SK-N-SH (cell line): ENCODE measurements around the gene LHFPL6. TPM values are rescaled to one million over a fixed set of nuclear protein-coding genes. Genes with fewer than 3 reads are reported as not detected.

ENCODE experiments used
- CTCF ChIA-PET: fragments of 300-600, 350-600 bp; formaldehyde crosslinking; extraction: SDS; loops from one replicate; lab custom pipeline; 2021; lab: Yijun Ruan, JAX
- POLR2A ChIA-PET: fragments of 350-600 bp; sonication (Branson Sonifier 250); formaldehyde crosslinking; extraction: SDS; loops from one replicate; lab custom pipeline; 2020; ENCODE audit warnings: antibody characterized with exemption, inconsistent platforms; lab: Yijun Ruan, JAX
- DNase-seq: peaks from one replicate; pipeline ENCODE4 v3.0.0; 2012
- H2AFZ ChIP-seq: fragments of 200-600 bp; sonication (generic); 2 replicates; pipeline ENCODE4 v1.8.1; 2016; ENCODE audit warnings: antibody characterized with exemption, mild to moderate bottlenecking, low read depth
- H3F3A ChIP-seq: fragments of 200-600 bp; sonication (generic); replicated peaks from 2 replicates; pipeline ENCODE3; 2016; ENCODE audit warnings: antibody characterized with exemption, mild to moderate bottlenecking; ENCODE audit not compliant: insufficient read depth
- H3K27ac ChIP-seq, 2 experiments: fragments of 200-500 bp in 1 of 2; fragments of 200-600 bp in 1 of 2; sonication (Bioruptor generic) in 1 of 2; sonication (generic), shearing (Covaris generic) in 1 of 2; 2 replicates each; pipeline versions ENCODE4 v1.5.1 to v1.6.1; 2014 to 2016; ENCODE audit warnings: low read depth in 2 of 2, inconsistent platforms in 1 of 2, low read length in 1 of 2, mild to moderate bottlenecking in 1 of 2, mixed read lengths in 1 of 2
- H3K27me3 ChIP-seq: fragments of 200-600 bp; sonication (generic), shearing (Covaris generic); 2 replicates; pipeline ENCODE4 v1.6.1; 2016; ENCODE audit warnings: mixed run types; ENCODE audit not compliant: insufficient read depth
- H3K36me3 ChIP-seq, 2 experiments: fragments of 200-500 bp in 1 of 2; fragments of 200-600 bp in 1 of 2; sonication (Bioruptor generic) in 1 of 2; sonication (generic) in 1 of 2; replicated peaks in 1 of 2; 2 replicates each; pipeline versions ENCODE3 to v1.5.1; 2014 to 2016; ENCODE audit warnings: low read length in 1 of 2, mild to moderate bottlenecking in 1 of 2; ENCODE audit not compliant: insufficient read depth in 2 of 2, control insufficient read depth in 1 of 2
- H3K4me1 ChIP-seq, 2 experiments: fragments of 200-500 bp in 1 of 2; fragments of 200-600 bp in 1 of 2; sonication (Bioruptor generic) in 1 of 2; sonication (generic), shearing (Covaris generic) in 1 of 2; 2 replicates each; pipeline versions ENCODE4 v1.5.1 to v1.6.1; 2014 to 2016; ENCODE audit warnings: low read depth in 1 of 2, low read length in 1 of 2, mixed run types in 1 of 2; ENCODE audit not compliant: insufficient read depth in 2 of 2, control insufficient read depth in 1 of 2
- H3K4me2 ChIP-seq: fragments of 200-600 bp; sonication (generic), shearing (Covaris generic); 2 replicates; pipeline ENCODE4 v1.6.1; 2017; ENCODE audit warnings: mixed run types
- H3K4me3 ChIP-seq, 2 experiments: fragments of 200-500 bp in 1 of 2; fragments of 200-600 bp in 1 of 2; sonication (Bioruptor generic) in 1 of 2; sonication (generic), shearing (Covaris generic) in 1 of 2; 2 replicates each; pipeline versions ENCODE4 v1.5.1 to v1.8.1; 2014 to 2016; ENCODE audit warnings: low read depth in 2 of 2, inconsistent platforms in 1 of 2, low read length in 1 of 2, mild to moderate bottlenecking in 1 of 2, mixed read lengths in 1 of 2, moderate library complexity in 1 of 2
- H3K79me2 ChIP-seq: fragments of 200-600 bp; sonication (generic); 2 replicates; pipeline ENCODE4 v1.8.1; 2017; ENCODE audit warnings: mild to moderate bottlenecking; ENCODE audit not compliant: insufficient read depth
- H3K9ac ChIP-seq: fragments of 200-600 bp; sonication (generic); 2 replicates; pipeline ENCODE4 v1.6.1; 2017; ENCODE audit warnings: mixed run types
- H3K9me2 ChIP-seq: fragments of 200-600 bp; sonication (generic); 2 replicates; pipeline ENCODE4 v1.6.1; 2017; ENCODE audit warnings: mixed run types
- H3K9me3 ChIP-seq: fragments of 200-600 bp; sonication (generic); 2 replicates; pipeline ENCODE4 v1.6.1; 2017; ENCODE audit warnings: mixed run types, mild to moderate bottlenecking, moderate library complexity
- H4K20me1 ChIP-seq: fragments of 200-600 bp; sonication (generic); 2 replicates; pipeline ENCODE4 v1.6.1; 2017; ENCODE audit warnings: mild to moderate bottlenecking, mixed run types; ENCODE audit not compliant: insufficient read depth
- EP300 ChIP-seq, 2 experiments: IDR thresholded peaks; 2 replicates each; pipeline versions ENCODE4 v1.4.0 to v1.6.1; 2012; ENCODE audit warnings: borderline replicate concordance in 1 of 2, low read depth in 1 of 2, low read length in 1 of 2
- GATA2 ChIP-seq: sonication (generic); formaldehyde crosslinking; IDR thresholded peaks from 2 replicates; pipeline ENCODE4 v1.5.0; 2020; ENCODE audit warnings: mild to moderate bottlenecking, missing genetic modification reagents
- IRF3 ChIP-seq: fragments of 150-350 bp; IDR thresholded peaks from 2 replicates; pipeline ENCODE4 v1.6.1; 2016; ENCODE audit warnings: mild to moderate bottlenecking, low read depth, low read length
- JUND ChIP-seq: IDR thresholded peaks from 2 replicates; pipeline ENCODE4 v1.4.0; 2012
- MAX ChIP-seq: IDR thresholded peaks from 2 replicates; pipeline ENCODE4 v1.4.0; 2012; ENCODE audit warnings: low read depth
- MXI1 ChIP-seq: IDR thresholded peaks from 2 replicates; pipeline ENCODE4 v1.6.1; 2012; ENCODE audit warnings: mild to moderate bottlenecking, low read depth, low read length, improper control_type of control experiment
- NFIC ChIP-seq: IDR thresholded peaks from 2 replicates; pipeline ENCODE4 v1.4.0; 2012; ENCODE audit warnings: borderline replicate concordance
- PBX3 ChIP-seq: IDR thresholded peaks from 2 replicates; pipeline ENCODE4; 2012
- RAD21 ChIP-seq: IDR thresholded peaks from 2 replicates; pipeline ENCODE4 v1.6.1; 2012; ENCODE audit warnings: mild to moderate bottlenecking, low read length
- RFX5 ChIP-seq: IDR thresholded peaks from 2 replicates; pipeline ENCODE4 v1.6.1; 2012; ENCODE audit warnings: mild to moderate bottlenecking, improper control_type of control experiment, low read length
- SIN3A ChIP-seq: IDR thresholded peaks from 2 replicates; pipeline ENCODE4 v1.6.1; 2012; ENCODE audit warnings: low read depth, mild to moderate bottlenecking, low read length, moderate library complexity, borderline replicate concordance
- SMC3 ChIP-seq: IDR thresholded peaks from 2 replicates; pipeline ENCODE4 v1.6.1; 2012; ENCODE audit warnings: low read depth, low read length, improper control_type of control experiment
- TAF1 ChIP-seq: IDR thresholded peaks from 2 replicates; pipeline ENCODE4 v1.6.1; 2012; ENCODE audit warnings: low read depth, mild to moderate bottlenecking, low read length, moderate library complexity, borderline replicate concordance
- USF1 ChIP-seq: IDR thresholded peaks from 2 replicates; pipeline ENCODE4 v1.4.0; 2012; ENCODE audit warnings: low read depth, borderline replicate concordance
- YY1 ChIP-seq: IDR thresholded peaks from 2 replicates; pipeline ENCODE4 v1.4.0; 2012; ENCODE audit warnings: low read depth, mild to moderate bottlenecking
- ZBTB33 ChIP-seq: IDR thresholded peaks from 2 replicates; pipeline ENCODE4 v1.4.0; 2012; ENCODE audit warnings: low read depth, borderline replicate concordance
- WGBS: methylation state at CpG from one replicate; pipeline ENCODE4 v1.1.6; 2017; ENCODE audit warnings: low lambda C conversion rate; 5-methylcytosine and 5-hydroxymethylcytosine counted together
- polyA plus RNA-seq, 3 experiments: library from polyadenylated mRNA; depleted of rRNA; stranded (reverse); fragments of >200 nt; gene quantifications; 2 replicates each; pipeline ENCODE4 v1.2.3, GENCODE V29; 2012

LHFPL6 gene
- polyA plus RNA-seq, 1 of the 3 experiments (the other 2 are of a cell fraction), result 22.2 TPM

- WGBS, result 62% methylated on average over 3 of the region's 3 CpGs
- Histone ChIP-seq H3K27ac (no peak overlapping the region), H3K27me3 (no peaks in the 10 kb centered on the region), H3K9me2 (no peaks in the 10 kb centered on the region), H3K9ac (no peak overlapping the region), H3K4me3 (no peak overlapping the region), H3F3A (no peaks in the 10 kb centered on the region), H3K4me1 (peaks cover 0 to 3% of the 10 kb centered on the region in 2 experiments; a peak in 2 of 4 replicates), H3K79me2 (no peaks in the 10 kb centered on the region), H3K36me3 (no peaks in the 10 kb centered on the region), H4K20me1 (no peaks in the 10 kb centered on the region), H3K4me2 (no peak overlapping the region), H3K9me3 (no peaks in the 10 kb centered on the region), H2AFZ (no peak overlapping the region)
- TF ChIP-seq NFIC, result no peak
- TF ChIP-seq JUND, result no peak
- no peak for TF ChIP-seq TAF1
- TF ChIP-seq MXI1, result no peak
- no peak for TF ChIP-seq IRF3
- no peak for TF ChIP-seq SIN3A
- TF ChIP-seq SMC3, result no peak
- TF ChIP-seq GATA2 (CRISPR knock-in tag), result no peak
- no peak for TF ChIP-seq RAD21
- no peak for TF ChIP-seq USF1
- no peak for TF ChIP-seq EP300 (IDR thresholded peaks at IDR 0.05; ENCODE audit: borderline replicate concordance in 1 of 2, low read depth in 1 of 2, low read length in 1 of 2)
- TF ChIP-seq MAX, result no peak
- no peak for TF ChIP-seq YY1
- no peak for TF ChIP-seq ZBTB33
- TF ChIP-seq PBX3, result no peak
- no peak for TF ChIP-seq RFX5
- ChIA-PET CTCF (interaction anchor here (0.8 to 2.0 kb wide), 7 partner anchors 11 to 200 kb away, joined by 3 to 18 read pairs (median 4); partner anchors contain the start of gene LHFPL6), POLR2A (no interaction called here)
- no peak for DNase-seq
Observed at GRCh38 chr13:39418424-39418823, 184.6 kb downstream of the LHFPL6 start.
